Astrocyte of the spinal cord (primary cell): ENCODE data around the gene VPS72.
"Not testable (repeated sequence)": the region's sequence is repeated elsewhere in the genome, so short reads cannot be mapped to it uniquely, and the experiment has no call there.

Experiments
- DNase-seq: peaks from one replicate; pipeline ENCODE4 v3.0.0; 2011; ENCODE audit warnings: low read depth, low spot score
- H3K4me3 ChIP-seq: 2 replicates; pipeline ENCODE4 v1.5.1; 2011; ENCODE audit warnings: low read depth, mild to moderate bottlenecking, low read length, moderate library complexity
- in situ Hi-C: cut with HindIII; loops from 2 replicates; pipeline ENCODE4 v1.10.0; 2017; ENCODE audit warnings: low sequenced_read_pairs
- TF ChIP-seq, protein P1 (sequence below): IDR thresholded peaks from 2 replicates; pipeline ENCODE4 v1.5.1; 2012; ENCODE audit warnings: low read depth, mild to moderate bottlenecking, low read length, inconsistent platforms

Gene VPS72

DNA sequence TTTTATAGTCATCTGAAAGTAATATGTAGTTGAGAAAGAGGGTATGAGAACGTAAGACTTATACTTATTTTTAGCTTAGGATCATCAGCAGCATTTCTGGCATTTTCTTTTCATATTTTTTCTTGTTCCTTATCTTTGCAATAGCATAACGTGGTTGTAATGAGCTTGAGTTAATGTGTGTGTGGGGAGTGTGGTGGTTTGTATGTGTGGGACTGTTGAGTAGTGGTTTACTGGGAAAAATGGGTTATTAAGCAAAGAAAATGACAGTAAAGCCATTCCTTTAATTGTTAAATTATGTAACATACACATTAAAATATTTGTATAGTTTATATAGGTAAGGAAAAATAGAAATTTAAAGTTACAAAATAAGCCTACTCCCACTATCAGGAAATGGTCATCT lies 23.6 kb upstream of the VPS72 start:
- DNase-seq: no peak
- in situ Hi-C loops: no loop called here
- no peak overlapping the region for H3K4me3 ChIP-seq
- TF ChIP-seq, protein P1, sequence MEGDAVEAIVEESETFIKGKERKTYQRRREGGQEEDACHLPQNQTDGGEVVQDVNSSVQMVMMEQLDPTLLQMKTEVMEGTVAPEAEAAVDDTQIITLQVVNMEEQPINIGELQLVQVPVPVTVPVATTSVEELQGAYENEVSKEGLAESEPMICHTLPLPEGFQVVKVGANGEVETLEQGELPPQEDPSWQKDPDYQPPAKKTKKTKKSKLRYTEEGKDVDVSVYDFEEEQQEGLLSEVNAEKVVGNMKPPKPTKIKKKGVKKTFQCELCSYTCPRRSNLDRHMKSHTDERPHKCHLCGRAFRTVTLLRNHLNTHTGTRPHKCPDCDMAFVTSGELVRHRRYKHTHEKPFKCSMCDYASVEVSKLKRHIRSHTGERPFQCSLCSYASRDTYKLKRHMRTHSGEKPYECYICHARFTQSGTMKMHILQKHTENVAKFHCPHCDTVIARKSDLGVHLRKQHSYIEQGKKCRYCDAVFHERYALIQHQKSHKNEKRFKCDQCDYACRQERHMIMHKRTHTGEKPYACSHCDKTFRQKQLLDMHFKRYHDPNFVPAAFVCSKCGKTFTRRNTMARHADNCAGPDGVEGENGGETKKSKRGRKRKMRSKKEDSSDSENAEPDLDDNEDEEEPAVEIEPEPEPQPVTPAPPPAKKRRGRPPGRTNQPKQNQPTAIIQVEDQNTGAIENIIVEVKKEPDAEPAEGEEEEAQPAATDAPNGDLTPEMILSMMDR: no peak

DNA sequence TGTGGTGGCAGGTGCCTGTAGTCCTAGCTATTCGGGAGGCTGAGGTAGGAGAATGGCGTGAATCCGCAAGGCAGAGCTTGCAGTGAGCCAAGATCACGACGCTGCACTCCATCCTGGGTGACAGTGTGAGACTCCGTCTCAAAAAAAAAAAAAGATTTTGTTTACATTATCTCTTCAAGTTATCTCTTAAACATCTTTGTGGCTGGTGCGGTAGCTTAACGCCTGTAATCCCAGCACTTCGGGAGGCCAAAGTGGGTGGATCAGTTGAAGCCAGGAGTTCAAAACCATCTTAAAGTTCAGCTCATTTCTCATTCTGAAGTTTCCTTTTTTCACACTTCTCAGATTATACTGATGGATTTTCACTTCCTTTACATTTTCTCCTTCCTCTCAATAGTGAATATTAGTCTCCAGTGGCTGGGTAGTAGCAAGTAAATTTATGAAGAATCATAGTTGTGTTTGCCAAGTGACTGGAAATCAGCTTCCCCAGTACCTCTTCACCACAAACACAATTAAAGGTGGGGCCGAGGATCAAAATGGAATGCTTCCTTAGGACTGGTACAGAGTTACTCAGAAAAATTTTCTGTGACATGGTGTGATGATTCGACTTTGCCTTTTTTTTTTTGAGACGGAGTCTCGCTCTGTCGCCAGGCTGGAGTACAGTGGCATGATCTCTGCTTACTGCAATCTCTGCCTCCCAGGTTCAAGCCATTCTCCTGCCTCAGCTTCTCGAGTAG lies 22.1 kb upstream of the VPS72 start:
- TF ChIP-seq, protein P1: no peak
- in situ Hi-C loops: no loop called here
- DNase-seq: no peak
- H3K4me3 ChIP-seq: no peak overlapping the region

DNA sequence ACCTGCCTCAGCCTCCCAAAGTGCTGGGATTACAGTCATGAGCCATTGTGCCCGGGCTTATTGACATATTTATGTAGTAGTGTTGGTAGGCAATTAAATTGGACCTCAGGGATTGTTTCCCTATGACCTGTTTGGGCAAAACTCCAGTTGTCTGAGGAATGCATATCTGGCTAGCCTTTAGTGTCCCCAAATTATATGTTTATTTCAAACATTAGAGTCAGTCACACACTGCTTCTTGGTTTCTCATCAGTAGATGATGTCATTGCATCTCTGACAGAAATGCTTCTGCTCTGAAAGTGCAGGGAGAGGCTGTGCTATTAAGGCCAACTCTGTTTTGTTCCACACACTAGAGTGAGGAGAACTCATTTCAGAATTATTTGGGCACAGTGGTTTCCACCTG lies 20.8 kb upstream of the VPS72 start:
- in situ Hi-C loops: no loop called here
- DNase-seq: peak; percentile 12
- no peak overlapping the region for H3K4me3 ChIP-seq
- TF ChIP-seq, protein P1: no peak

DNA sequence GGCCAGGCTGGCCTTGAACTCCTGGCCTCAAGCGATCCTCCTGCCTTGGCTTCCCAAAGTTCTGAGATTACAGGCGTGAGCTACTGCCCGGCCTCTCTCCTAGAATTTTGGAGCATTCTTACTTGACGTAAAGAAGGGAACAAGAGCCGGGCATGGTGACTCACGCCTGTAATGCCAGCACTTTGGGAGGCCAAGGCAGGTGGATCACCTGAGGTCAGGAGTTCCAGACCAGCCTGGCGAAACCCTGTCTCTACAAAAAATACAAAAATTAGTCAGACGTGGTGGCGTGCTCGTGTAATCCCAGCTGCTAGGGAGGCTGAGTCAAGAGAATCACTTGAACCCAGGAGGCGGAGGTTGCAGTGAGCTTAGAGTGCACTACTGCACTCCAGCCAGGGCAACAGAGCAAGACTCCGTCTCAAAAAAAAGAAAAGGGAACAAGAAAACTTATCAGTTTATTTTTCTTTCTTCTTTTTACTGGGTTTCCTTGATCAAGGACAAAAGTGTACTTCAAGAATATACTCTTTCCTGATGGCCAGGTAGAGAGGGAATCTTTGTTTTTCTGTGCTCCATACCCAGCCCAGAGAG lies 15.5 kb upstream of the VPS72 start:
- in situ Hi-C loops, DNase-seq, H3K4me3 ChIP-seq: not testable (repeated sequence)

DNA sequence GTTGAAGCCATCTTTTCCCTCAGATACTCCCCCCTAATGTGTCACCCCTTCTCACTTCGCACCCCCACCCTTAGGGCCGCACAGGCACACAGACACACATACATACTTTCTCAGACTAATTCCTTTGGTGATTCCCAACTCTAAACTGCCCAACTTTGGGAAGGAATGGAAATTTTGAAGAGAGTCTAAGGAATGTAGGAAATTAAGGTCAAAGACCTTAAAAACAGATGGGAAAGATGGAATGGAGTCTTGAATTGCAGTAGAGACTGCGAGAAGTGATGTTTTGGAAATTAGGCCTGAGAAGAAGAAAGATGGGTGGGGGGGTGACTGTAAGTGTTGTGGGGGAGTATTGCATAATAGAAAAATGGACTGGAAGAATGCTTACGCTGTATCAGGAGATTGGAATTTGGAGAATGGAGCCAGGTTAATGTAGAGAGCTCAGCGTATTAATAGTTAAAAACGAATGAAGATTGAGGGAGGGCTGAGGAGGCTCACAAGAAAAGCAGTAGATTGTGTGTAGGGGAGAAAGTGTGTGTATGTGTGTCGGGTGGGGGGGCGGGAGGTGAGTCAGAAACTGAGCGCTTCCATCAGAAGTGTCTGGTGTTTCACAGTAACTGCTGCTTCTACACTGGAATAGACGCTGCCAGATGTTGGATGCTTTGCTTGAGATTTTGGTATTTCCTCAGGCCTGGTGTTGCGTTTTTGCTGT lies 10.0 kb upstream of the VPS72 start:
- peak; percentile 79 for DNase-seq
- H3K4me3 ChIP-seq: peak overlapping the region; percentile 100
- in situ Hi-C loops: no loop called here
- TF ChIP-seq, protein P1: no peak

DNA sequence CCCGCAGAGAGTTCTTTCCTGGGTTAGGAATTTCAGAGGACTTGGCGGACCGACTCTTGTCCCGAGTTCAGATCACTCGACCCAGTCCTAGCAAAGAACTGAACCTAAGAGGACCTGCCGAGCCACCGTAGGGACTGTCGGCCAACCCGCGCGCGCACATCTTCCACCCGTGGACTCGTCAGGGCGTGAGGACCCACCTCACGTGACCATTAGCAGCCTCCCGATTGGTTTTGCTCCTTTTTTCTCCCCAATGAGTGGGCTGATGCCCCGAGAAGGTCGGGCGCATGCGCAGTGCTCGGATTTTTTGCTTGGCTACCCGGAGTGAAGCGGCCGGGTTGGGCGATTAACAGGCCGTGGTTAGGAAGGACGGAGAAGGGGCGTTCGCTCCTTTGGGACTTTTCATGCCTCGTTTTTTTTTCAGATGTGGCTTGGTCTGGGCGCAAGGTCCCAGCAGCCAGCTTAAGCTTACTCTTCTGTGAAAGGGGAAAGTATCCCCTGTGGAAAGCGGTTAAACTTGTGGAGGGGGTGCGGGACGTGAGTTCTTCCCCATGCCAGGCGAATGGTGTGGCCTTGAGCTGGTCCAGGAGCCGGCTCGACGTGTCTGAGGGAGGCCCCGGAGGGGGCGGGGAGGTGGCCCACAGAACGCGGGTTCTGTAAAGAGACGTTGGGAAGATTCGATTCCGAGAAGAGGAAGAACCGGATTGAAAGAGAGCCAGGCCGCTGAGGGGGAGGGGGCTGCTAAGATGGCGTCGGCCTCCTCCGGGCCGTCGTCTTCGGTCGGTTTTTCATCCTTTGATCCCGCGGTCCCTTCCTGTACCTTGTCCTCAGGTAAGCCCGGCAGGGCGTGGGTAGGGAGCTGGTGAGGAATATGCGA lies 8.5 kb upstream of the VPS72 start, which contains the start of gene PIP5K1A:
PIP5K1A (plus strand) TSS at position 299 of the 874 bp plus-strand sequence; CDS start at position 744, 445 bp downstream.
- in situ Hi-C loops: no loop called here
- peak; percentile 98 for DNase-seq
- H3K4me3 ChIP-seq: peak within 1 kb of the TSS; percentile 100
- TF ChIP-seq, protein P1: no peak
